KBM-7 (cell line): ENCODE data around the gene PDE1A.
A peak's percentile ranks its signal among the peaks of the same experiment; 100 is the strongest.

Source experiments
- DNase-seq: peaks from one replicate; pipeline ENCODE4 v3.0.0-alpha.2; 2015
- in situ Hi-C: fragments of 300-500 bp; cut with MboI; formaldehyde crosslinking; loops from 2 replicates; pipeline ENCODE4 v1.14.3; 2020; ENCODE audit warnings: low sequenced_read_pairs, low pct_unique_long_range_greater_than_20kb, mixed read lengths

The PDE1A gene

DNA sequence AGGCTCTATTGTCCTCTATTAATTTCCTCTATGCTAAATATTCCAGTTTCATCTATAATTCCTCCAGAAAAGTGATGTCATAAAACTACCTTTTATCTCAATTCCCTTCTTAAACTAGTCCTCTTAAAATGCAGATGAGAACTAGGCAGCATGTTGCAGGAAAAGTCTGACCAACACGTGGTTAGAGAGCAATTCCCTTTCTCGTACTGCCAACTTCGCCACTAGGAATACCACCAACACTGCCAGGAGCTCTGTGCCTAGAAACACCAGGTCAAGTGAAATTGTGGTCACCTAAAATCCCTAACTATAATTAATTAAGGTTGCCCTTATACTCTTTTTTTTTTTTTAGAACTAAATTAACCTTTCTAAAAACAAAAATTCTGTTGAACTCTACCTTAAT, 313.5 kb downstream of the PDE1A start:
- in situ Hi-C loops: no loop called here
- DNase-seq: no peak

DNA sequence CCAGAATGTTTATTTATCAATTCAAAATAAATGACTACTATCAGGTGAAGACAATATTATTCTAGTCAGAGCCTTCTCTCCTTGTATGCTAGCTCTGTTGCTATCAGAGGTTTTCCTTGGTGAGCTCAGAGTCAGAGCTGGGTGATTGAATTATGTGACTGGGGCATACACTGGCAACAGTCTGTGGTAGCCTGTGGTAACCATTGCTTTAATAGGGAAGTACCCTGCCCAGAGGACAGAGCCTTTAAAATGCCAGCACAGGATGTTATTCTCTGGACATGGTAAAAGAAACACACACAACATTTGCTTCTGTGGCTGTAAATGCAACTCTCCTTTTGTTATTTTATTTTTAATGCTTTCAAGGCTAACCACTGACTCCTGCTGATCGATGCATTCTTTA, 316.5 kb downstream of the PDE1A start:
- in situ Hi-C loops: no loop called here
- no peak for DNase-seq

DNA sequence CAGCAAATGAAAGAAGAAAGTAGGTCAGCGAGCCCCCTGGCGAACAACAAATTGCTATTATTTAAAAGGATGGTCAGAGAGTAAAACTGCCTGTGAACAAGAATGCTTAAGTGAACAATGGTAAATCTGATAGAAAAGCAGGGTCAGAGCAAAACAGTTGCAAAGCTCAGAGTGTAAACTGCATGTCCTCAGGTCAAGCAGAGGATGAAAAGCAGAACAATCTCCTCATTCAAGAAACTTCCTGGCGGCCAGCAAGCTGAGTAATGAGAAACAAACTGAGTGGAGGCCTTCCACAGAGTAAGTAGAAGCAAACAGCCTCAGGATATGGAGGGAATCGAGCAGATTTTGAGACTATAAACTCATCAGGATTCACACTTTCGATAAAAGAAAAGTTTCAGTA, 323.3 kb downstream of the PDE1A start:
- in situ Hi-C loops: no loop called here
- DNase-seq: no peak

DNA sequence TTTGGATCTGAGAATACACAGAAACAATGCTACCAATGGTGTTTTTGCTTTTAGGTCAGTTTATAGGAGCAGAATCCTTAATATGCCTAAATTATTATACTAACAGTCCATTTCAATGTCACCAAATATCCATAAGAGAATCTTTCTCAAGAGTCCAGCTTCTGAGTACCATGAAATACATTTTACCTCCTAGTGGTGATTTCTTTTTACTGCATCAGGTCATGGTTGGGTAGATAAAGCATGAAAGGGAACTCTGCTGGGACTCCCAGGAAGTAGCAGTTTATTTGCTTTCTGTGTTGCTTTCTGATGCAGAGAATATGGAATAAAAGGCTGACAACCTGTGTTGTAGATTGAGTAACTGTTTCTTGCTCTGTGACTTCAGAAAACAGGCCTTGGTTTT, 325.6 kb downstream of the PDE1A start:
- in situ Hi-C loops: no loop called here
- DNase-seq: no peak

DNA sequence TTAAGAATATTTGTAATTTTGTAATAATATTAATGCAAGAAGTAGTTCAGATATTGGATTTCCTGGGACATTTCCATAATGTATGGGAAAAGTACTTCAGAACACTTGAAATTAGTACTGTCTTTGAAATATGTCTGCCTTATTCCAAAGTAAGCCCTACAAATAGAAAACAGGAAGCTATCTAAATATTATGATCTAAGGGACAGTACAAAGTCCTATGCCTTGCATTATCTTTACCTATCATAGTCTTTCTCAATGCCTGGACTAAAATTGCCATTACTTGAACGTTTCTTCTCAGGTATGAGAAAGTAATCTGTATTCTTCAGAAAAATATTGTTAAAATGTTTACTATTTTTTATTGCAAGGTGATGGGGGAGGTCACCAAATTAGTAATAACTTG, 328.2 kb downstream of the PDE1A start:
- no peak for DNase-seq
- in situ Hi-C loops: no loop called here

DNA sequence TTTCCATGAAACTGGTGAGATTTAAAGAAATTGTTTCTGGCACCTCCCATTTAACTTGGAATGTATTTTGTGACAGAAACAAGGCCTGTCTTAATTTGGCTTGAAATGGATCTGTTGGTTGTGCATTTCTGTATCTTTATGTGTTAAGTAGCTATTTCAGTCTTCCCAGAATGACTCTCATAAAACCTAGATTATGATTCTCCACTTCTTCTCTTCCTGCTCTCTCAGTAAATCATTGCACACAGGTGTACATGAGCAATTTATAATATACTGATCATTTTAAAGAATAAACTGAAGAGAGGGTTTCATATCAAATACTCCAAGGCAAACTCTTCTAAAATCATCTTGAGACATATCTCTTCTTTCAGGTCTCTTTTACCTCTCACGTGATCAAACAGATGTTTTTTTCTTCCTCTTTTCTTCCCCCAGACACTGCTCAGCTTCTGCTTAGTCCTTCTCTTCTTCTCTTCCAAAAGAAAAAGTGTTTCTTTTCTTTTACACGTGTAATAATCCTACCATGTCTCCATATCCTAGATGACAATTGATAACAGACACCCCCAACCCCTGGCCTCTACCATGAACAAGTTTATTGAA, 329.2 kb downstream of the PDE1A start:
- in situ Hi-C loops: no loop called here
- DNase-seq: peak; percentile 25

DNA sequence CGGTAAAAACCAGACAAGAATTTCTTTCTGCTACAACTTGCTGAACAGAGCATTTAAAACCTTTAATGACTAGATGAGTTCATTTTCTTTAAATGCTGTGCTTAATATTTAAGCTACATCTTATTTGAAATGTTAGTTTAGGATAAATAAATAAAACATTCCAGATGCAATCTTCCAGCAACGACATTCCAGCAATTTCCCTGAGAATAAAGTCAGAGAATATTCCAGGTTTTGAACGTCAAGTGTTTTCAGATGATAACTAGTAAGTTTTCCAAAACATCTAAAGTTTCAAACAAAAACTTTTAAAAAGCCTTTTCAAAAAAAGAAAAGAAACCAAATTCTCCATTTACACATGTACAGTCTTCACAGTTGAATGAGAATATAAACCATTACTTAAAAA, 336.4 kb downstream of the PDE1A start:
- in situ Hi-C loops: no loop called here
- no peak for DNase-seq
